ENCODE results near the gene SH3GL1. TPM values are rescaled to one million over a fixed set of nuclear protein-coding genes. Genes with fewer than 3 reads are reported as not detected.

Gene SH3GL1
- total and polyA plus RNA-seq, 9 of the 15 experiments (the other 6 are each of a cell fraction or from before 2014, with no cell fraction given) = 1.7 to 75.3 (median 25.7) TPM

GRCh38 chr19:4337906-4338440 lies 62.4 kb downstream of the SH3GL1 start (continued):
- TF ChIP-seq ELF1 (tag; IDR thresholded peaks at IDR 0.05) (0 out of 2 replicates have a peak, but pooled peaks have one; percentile 34), SMARCA4 (IDR thresholded peaks at IDR 0.05) (peak; percentile 67), ATF1 (CRISPR knock-in tag; IDR thresholded peaks at IDR 0.05) (no peak), ATF1 (tag; IDR thresholded peaks at IDR 0.05) (no peak; the same call in 1 of the 2 replicates), SMC3 (conservative IDR thresholded peaks at IDR 0.05; ENCODE audit: insufficient read depth, low read depth, low read length) (no peak), SMAD1 (IDR thresholded peaks at IDR 0.05; ENCODE audit: low read depth, low read length, partially characterized antibody) (no peak), ZNF143 (CRISPR knock-in tag; IDR thresholded peaks at IDR 0.05) (no peak), FOXK1 (CRISPR knock-in tag; IDR thresholded peaks at IDR 0.05; ENCODE audit: borderline replicate concordance) (no peak), ZNF184 (CRISPR knock-in tag; IDR thresholded peaks at IDR 0.05) (no peak), ZNF695 (CRISPR knock-in tag; IDR thresholded peaks at IDR 0.05) (no peak), NFIX (CRISPR knock-in tag; IDR thresholded peaks at IDR 0.05; ENCODE audit: low read depth) (no peak), TEAD4 (IDR thresholded peaks at IDR 0.05; ENCODE audit: low read length) (peak; percentile 58; the same call in 1 of the 2 replicates), TEAD4 (CRISPR knock-in tag; IDR thresholded peaks at IDR 0.05; ENCODE audit: borderline replicate concordance) (no peak), MAZ (CRISPR knock-in tag; conservative IDR thresholded peaks at IDR 0.05 in 1 of 2, IDR thresholded peaks at IDR 0.05 in 1 of 2) (peak in 1 of 2 experiments; percentile 64; a peak in 2 of 4 replicates), ZNF165 (CRISPR knock-in tag; IDR thresholded peaks at IDR 0.05; ENCODE audit: borderline replicate concordance) (no peak), MCM2 (IDR thresholded peaks at IDR 0.05; ENCODE audit: low read depth) (no peak), PYGO2 (tag; IDR thresholded peaks at IDR 0.05) (no peak), PKNOX1 (IDR thresholded peaks at IDR 0.05) (peak; percentile 27; the same call in 1 of the 2 replicates)
- TF ChIP-seq, protein P1, sequence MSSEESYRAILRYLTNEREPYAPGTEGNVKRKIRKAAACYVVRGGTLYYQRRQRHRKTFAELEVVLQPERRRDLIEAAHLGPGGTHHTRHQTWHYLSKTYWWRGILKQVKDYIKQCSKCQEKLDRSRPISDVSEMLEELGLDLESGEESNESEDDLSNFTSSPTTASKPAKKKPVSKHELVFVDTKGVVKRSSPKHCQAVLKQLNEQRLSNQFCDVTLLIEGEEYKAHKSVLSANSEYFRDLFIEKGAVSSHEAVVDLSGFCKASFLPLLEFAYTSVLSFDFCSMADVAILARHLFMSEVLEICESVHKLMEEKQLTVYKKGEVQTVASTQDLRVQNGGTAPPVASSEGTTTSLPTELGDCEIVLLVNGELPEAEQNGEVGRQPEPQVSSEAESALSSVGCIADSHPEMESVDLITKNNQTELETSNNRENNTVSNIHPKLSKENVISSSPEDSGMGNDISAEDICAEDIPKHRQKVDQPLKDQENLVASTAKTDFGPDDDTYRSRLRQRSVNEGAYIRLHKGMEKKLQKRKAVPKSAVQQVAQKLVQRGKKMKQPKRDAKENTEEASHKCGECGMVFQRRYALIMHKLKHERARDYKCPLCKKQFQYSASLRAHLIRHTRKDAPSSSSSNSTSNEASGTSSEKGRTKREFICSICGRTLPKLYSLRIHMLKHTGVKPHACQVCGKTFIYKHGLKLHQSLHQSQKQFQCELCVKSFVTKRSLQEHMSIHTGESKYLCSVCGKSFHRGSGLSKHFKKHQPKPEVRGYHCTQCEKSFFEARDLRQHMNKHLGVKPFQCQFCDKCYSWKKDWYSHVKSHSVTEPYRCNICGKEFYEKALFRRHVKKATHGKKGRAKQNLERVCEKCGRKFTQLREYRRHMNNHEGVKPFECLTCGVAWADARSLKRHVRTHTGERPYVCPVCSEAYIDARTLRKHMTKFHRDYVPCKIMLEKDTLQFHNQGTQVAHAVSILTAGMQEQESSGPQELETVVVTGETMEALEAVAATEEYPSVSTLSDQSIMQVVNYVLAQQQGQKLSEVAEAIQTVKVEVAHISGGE (CRISPR knock-in tag; IDR thresholded peaks at IDR 0.05) = 0 out of 6 replicates have a peak, but pooled peaks of 1 of the 3 experiments have one; percentile 22
- TF ChIP-seq, protein P2, sequence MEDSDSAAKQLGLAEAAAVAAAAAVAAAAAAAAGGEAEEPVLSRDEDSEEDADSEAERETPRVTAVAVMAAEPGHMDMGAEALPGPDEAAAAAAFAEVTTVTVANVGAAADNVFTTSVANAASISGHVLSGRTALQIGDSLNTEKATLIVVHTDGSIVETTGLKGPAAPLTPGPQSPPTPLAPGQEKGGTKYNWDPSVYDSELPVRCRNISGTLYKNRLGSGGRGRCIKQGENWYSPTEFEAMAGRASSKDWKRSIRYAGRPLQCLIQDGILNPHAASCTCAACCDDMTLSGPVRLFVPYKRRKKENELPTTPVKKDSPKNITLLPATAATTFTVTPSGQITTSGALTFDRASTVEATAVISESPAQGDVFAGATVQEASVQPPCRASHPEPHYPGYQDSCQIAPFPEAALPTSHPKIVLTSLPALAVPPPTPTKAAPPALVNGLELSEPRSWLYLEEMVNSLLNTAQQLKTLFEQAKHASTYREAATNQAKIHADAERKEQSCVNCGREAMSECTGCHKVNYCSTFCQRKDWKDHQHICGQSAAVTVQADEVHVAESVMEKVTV (CRISPR knock-in tag; IDR thresholded peaks at IDR 0.05) = no peak
- TF ChIP-seq, protein P3, sequence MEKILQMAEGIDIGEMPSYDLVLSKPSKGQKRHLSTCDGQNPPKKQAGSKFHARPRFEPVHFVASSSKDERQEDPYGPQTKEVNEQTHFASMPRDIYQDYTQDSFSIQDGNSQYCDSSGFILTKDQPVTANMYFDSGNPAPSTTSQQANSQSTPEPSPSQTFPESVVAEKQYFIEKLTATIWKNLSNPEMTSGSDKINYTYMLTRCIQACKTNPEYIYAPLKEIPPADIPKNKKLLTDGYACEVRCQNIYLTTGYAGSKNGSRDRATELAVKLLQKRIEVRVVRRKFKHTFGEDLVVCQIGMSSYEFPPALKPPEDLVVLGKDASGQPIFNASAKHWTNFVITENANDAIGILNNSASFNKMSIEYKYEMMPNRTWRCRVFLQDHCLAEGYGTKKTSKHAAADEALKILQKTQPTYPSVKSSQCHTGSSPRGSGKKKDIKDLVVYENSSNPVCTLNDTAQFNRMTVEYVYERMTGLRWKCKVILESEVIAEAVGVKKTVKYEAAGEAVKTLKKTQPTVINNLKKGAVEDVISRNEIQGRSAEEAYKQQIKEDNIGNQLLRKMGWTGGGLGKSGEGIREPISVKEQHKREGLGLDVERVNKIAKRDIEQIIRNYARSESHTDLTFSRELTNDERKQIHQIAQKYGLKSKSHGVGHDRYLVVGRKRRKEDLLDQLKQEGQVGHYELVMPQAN (IDR thresholded peaks at IDR 0.05; ENCODE audit: borderline replicate concordance) = 0 out of 2 replicates have a peak, but pooled peaks have one; percentile 31

Measured in K562 (cell line).